SK-N-SH (cell line): ENCODE measurements around the gene ARGLU1. TPM values are rescaled to one million over a fixed set of nuclear protein-coding genes. Genes with fewer than 3 reads are reported as not detected.

Experiments
- CTCF ChIA-PET: fragments of 300-600, 350-600 bp; formaldehyde crosslinking; extraction: SDS; loops from one replicate; lab custom pipeline; 2021; lab: Yijun Ruan, JAX
- POLR2A ChIA-PET: fragments of 350-600 bp; sonication (Branson Sonifier 250); formaldehyde crosslinking; extraction: SDS; loops from one replicate; lab custom pipeline; 2020; ENCODE audit warnings: antibody characterized with exemption, inconsistent platforms; lab: Yijun Ruan, JAX
- DNase-seq: peaks from one replicate; pipeline ENCODE4 v3.0.0; 2012
- H2AFZ ChIP-seq: fragments of 200-600 bp; sonication (generic); 2 replicates; pipeline ENCODE4 v1.8.1; 2016; ENCODE audit warnings: antibody characterized with exemption, mild to moderate bottlenecking, low read depth
- H3F3A ChIP-seq: fragments of 200-600 bp; sonication (generic); replicated peaks from 2 replicates; pipeline ENCODE3; 2016; ENCODE audit warnings: antibody characterized with exemption, mild to moderate bottlenecking; ENCODE audit not compliant: insufficient read depth
- H3K27ac ChIP-seq, 2 experiments: fragments of 200-500 bp in 1 of 2; fragments of 200-600 bp in 1 of 2; sonication (Bioruptor generic) in 1 of 2; sonication (generic), shearing (Covaris generic) in 1 of 2; 2 replicates each; pipeline versions ENCODE4 v1.5.1 to v1.6.1; 2014 to 2016; ENCODE audit warnings: low read depth in 2 of 2, inconsistent platforms in 1 of 2, low read length in 1 of 2, mild to moderate bottlenecking in 1 of 2, mixed read lengths in 1 of 2
- H3K27me3 ChIP-seq: fragments of 200-600 bp; sonication (generic), shearing (Covaris generic); 2 replicates; pipeline ENCODE4 v1.6.1; 2016; ENCODE audit warnings: mixed run types; ENCODE audit not compliant: insufficient read depth
- H3K36me3 ChIP-seq, 2 experiments: fragments of 200-500 bp in 1 of 2; fragments of 200-600 bp in 1 of 2; sonication (Bioruptor generic) in 1 of 2; sonication (generic) in 1 of 2; replicated peaks in 1 of 2; 2 replicates each; pipeline versions ENCODE3 to v1.5.1; 2014 to 2016; ENCODE audit warnings: low read length in 1 of 2, mild to moderate bottlenecking in 1 of 2; ENCODE audit not compliant: insufficient read depth in 2 of 2, control insufficient read depth in 1 of 2
- H3K4me1 ChIP-seq, 2 experiments: fragments of 200-500 bp in 1 of 2; fragments of 200-600 bp in 1 of 2; sonication (Bioruptor generic) in 1 of 2; sonication (generic), shearing (Covaris generic) in 1 of 2; 2 replicates each; pipeline versions ENCODE4 v1.5.1 to v1.6.1; 2014 to 2016; ENCODE audit warnings: low read depth in 1 of 2, low read length in 1 of 2, mixed run types in 1 of 2; ENCODE audit not compliant: insufficient read depth in 2 of 2, control insufficient read depth in 1 of 2
- H3K4me2 ChIP-seq: fragments of 200-600 bp; sonication (generic), shearing (Covaris generic); 2 replicates; pipeline ENCODE4 v1.6.1; 2017; ENCODE audit warnings: mixed run types
- H3K4me3 ChIP-seq, 2 experiments: fragments of 200-500 bp in 1 of 2; fragments of 200-600 bp in 1 of 2; sonication (Bioruptor generic) in 1 of 2; sonication (generic), shearing (Covaris generic) in 1 of 2; 2 replicates each; pipeline versions ENCODE4 v1.5.1 to v1.8.1; 2014 to 2016; ENCODE audit warnings: low read depth in 2 of 2, inconsistent platforms in 1 of 2, low read length in 1 of 2, mild to moderate bottlenecking in 1 of 2, mixed read lengths in 1 of 2, moderate library complexity in 1 of 2
- H3K79me2 ChIP-seq: fragments of 200-600 bp; sonication (generic); 2 replicates; pipeline ENCODE4 v1.8.1; 2017; ENCODE audit warnings: mild to moderate bottlenecking; ENCODE audit not compliant: insufficient read depth
- H3K9ac ChIP-seq: fragments of 200-600 bp; sonication (generic); 2 replicates; pipeline ENCODE4 v1.6.1; 2017; ENCODE audit warnings: mixed run types
- H3K9me2 ChIP-seq: fragments of 200-600 bp; sonication (generic); 2 replicates; pipeline ENCODE4 v1.6.1; 2017; ENCODE audit warnings: mixed run types
- H3K9me3 ChIP-seq: fragments of 200-600 bp; sonication (generic); 2 replicates; pipeline ENCODE4 v1.6.1; 2017; ENCODE audit warnings: mixed run types, mild to moderate bottlenecking, moderate library complexity
- H4K20me1 ChIP-seq: fragments of 200-600 bp; sonication (generic); 2 replicates; pipeline ENCODE4 v1.6.1; 2017; ENCODE audit warnings: mild to moderate bottlenecking, mixed run types; ENCODE audit not compliant: insufficient read depth
- FOXJ3 ChIP-seq: sonication (generic); formaldehyde crosslinking; IDR thresholded peaks from 2 replicates; pipeline ENCODE4 v1.5.1; 2020; ENCODE audit warnings: mild to moderate bottlenecking, missing genetic modification reagents
- MXI1 ChIP-seq: IDR thresholded peaks from 2 replicates; pipeline ENCODE4 v1.6.1; 2012; ENCODE audit warnings: mild to moderate bottlenecking, low read depth, low read length, improper control_type of control experiment
- RAD21 ChIP-seq: IDR thresholded peaks from 2 replicates; pipeline ENCODE4 v1.6.1; 2012; ENCODE audit warnings: mild to moderate bottlenecking, low read length
- RCOR1 ChIP-seq: fragments of 150-350 bp; IDR thresholded peaks from 2 replicates; pipeline ENCODE4 v1.6.1; 2017; ENCODE audit warnings: antibody characterized with exemption, low read length
- SIN3A ChIP-seq: IDR thresholded peaks from 2 replicates; pipeline ENCODE4 v1.6.1; 2012; ENCODE audit warnings: low read depth, mild to moderate bottlenecking, low read length, moderate library complexity, borderline replicate concordance
- SMC3 ChIP-seq: IDR thresholded peaks from 2 replicates; pipeline ENCODE4 v1.6.1; 2012; ENCODE audit warnings: low read depth, low read length, improper control_type of control experiment
- WGBS: methylation state at CpG from one replicate; pipeline ENCODE4 v1.1.6; 2017; ENCODE audit warnings: low lambda C conversion rate; 5-methylcytosine and 5-hydroxymethylcytosine counted together
- polyA plus RNA-seq, 3 experiments: library from polyadenylated mRNA; depleted of rRNA; stranded (reverse); fragments of >200 nt; gene quantifications; 2 replicates each; pipeline ENCODE4 v1.2.3, GENCODE V29; 2012
- TF ChIP-seq, protein P1 (sequence below): fragments of 150-350 bp; IDR thresholded peaks from 2 replicates; pipeline ENCODE4 v1.6.1; 2017; ENCODE audit warnings: antibody characterized with exemption, low read length, low read depth, borderline replicate concordance
- TF ChIP-seq, protein P2 (sequence below): IDR thresholded peaks from 2 replicates; pipeline ENCODE4 v1.6.1; 2012; ENCODE audit warnings: mild to moderate bottlenecking, low read depth, low read length, moderate library complexity
- TF ChIP-seq, protein P3 (sequence below): fragments of 200-600 bp; sonication (generic); IDR thresholded peaks from 2 replicates; pipeline ENCODE4 v1.6.1; 2017; ENCODE audit warnings: antibody characterized with exemption, mild to moderate bottlenecking, moderate library complexity

Gene ARGLU1
- polyA plus RNA-seq, 1 of the 3 experiments (the other 2 are of a cell fraction), result 101 TPM

DNA sequence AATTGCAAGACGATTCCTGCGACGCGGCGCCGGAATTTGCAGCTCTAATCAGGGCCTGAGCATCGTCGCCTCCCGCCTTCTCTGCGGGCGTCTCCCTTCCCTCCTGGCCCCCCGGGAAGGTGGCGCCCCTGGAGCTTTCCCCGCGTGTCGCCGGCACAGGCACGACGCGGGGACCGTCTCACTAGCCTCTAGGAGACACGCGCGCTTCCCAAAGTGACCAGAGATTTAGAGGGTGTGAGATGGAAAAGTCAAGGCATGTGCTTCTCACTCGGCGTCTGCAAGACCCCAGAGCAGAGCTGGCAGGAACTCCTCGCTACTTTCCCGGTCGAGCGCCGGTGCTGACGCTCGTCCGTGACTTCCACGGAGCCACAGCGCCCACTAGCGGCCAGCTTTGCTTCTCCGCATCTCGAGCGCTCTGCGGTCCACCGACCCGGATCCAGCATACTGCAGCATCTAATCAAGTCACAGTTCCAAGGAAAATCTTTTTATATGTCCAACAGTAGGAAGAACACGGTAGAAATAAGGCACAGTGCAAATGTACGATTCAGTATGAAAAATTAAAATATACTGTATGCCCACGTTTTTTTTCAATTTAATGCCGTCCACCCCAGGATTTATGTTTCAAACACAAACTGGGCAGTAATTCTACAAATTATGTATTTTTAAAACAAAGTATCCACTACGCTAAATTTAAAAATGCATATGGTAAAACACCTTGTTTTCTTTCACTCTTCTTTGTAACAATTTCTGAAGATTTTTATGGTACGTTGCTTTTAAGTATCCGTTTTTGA, 31.5 kb downstream of the ARGLU1 start:
- Histone ChIP-seq H3K27me3 (no peaks in the 10 kb centered on the region), H3K4me1 (peaks cover 0 to 8% of the 10 kb centered on the region in 2 experiments; a peak in 2 of 4 replicates), H3K9me3 (no peaks in the 10 kb centered on the region), H3K79me2 (peaks cover 10% of the 10 kb centered on the region; the same call in 1 of the 2 replicates), H3K36me3 (peaks cover 9 to 10% of the 10 kb centered on the region in 2 experiments), H3F3A (peaks cover 27% of the 10 kb centered on the region), H3K4me2 (peak overlapping the region; percentile 100), H2AFZ (peak overlapping the region; percentile 52; the same call in 1 of the 2 replicates), H4K20me1 (peaks cover 11% of the 10 kb centered on the region), H3K27ac (peak overlapping the region in 1 of 2 experiments; percentile 62; a peak in 1 of 4 replicates), H3K9ac (no peak overlapping the region), H3K9me2 (no peaks in the 10 kb centered on the region), H3K4me3 (peak overlapping the region; percentile 76 to 77)
- ChIA-PET CTCF (interaction anchor here (0.5 to 7.1 kb wide), 34 partner anchors 9 to 1970 kb away, joined by 3 to 58 read pairs (median 4); partner anchors contain the start of gene ARGLU1), POLR2A (no interaction called here)
- peak; percentile 81; the same call in 1 of the 2 replicates for TF ChIP-seq MXI1
- TF ChIP-seq RAD21, result peak; percentile 95
- TF ChIP-seq FOXJ3 (CRISPR knock-in tag), result 0 out of 2 replicates have a peak, but pooled peaks have one; percentile 45
- TF ChIP-seq SMC3, result peak; percentile 80
- TF ChIP-seq, protein P1, sequence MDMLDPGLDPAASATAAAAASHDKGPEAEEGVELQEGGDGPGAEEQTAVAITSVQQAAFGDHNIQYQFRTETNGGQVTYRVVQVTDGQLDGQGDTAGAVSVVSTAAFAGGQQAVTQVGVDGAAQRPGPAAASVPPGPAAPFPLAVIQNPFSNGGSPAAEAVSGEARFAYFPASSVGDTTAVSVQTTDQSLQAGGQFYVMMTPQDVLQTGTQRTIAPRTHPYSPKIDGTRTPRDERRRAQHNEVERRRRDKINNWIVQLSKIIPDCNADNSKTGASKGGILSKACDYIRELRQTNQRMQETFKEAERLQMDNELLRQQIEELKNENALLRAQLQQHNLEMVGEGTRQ, result no peak
- TF ChIP-seq RCOR1, result peak; percentile 64
- TF ChIP-seq, protein P2, sequence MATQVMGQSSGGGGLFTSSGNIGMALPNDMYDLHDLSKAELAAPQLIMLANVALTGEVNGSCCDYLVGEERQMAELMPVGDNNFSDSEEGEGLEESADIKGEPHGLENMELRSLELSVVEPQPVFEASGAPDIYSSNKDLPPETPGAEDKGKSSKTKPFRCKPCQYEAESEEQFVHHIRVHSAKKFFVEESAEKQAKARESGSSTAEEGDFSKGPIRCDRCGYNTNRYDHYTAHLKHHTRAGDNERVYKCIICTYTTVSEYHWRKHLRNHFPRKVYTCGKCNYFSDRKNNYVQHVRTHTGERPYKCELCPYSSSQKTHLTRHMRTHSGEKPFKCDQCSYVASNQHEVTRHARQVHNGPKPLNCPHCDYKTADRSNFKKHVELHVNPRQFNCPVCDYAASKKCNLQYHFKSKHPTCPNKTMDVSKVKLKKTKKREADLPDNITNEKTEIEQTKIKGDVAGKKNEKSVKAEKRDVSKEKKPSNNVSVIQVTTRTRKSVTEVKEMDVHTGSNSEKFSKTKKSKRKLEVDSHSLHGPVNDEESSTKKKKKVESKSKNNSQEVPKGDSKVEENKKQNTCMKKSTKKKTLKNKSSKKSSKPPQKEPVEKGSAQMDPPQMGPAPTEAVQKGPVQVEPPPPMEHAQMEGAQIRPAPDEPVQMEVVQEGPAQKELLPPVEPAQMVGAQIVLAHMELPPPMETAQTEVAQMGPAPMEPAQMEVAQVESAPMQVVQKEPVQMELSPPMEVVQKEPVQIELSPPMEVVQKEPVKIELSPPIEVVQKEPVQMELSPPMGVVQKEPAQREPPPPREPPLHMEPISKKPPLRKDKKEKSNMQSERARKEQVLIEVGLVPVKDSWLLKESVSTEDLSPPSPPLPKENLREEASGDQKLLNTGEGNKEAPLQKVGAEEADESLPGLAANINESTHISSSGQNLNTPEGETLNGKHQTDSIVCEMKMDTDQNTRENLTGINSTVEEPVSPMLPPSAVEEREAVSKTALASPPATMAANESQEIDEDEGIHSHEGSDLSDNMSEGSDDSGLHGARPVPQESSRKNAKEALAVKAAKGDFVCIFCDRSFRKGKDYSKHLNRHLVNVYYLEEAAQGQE, result 0 out of 2 replicates have a peak, but pooled peaks have one; percentile 7
- TF ChIP-seq, protein P3, sequence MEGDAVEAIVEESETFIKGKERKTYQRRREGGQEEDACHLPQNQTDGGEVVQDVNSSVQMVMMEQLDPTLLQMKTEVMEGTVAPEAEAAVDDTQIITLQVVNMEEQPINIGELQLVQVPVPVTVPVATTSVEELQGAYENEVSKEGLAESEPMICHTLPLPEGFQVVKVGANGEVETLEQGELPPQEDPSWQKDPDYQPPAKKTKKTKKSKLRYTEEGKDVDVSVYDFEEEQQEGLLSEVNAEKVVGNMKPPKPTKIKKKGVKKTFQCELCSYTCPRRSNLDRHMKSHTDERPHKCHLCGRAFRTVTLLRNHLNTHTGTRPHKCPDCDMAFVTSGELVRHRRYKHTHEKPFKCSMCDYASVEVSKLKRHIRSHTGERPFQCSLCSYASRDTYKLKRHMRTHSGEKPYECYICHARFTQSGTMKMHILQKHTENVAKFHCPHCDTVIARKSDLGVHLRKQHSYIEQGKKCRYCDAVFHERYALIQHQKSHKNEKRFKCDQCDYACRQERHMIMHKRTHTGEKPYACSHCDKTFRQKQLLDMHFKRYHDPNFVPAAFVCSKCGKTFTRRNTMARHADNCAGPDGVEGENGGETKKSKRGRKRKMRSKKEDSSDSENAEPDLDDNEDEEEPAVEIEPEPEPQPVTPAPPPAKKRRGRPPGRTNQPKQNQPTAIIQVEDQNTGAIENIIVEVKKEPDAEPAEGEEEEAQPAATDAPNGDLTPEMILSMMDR, result peak; percentile 96
- TF ChIP-seq SIN3A, result no peak
- 9% methylated on average over 43 of the region's 50 CpGs for WGBS
- DNase-seq, result peak; percentile 81
